ENCODE data around the gene TSPAN4.

TSPAN4 gene

GRCh38 chr11:824942-825341, 17.7 kb upstream of the TSPAN4 start:
- no peak for DNase-seq

DNA sequence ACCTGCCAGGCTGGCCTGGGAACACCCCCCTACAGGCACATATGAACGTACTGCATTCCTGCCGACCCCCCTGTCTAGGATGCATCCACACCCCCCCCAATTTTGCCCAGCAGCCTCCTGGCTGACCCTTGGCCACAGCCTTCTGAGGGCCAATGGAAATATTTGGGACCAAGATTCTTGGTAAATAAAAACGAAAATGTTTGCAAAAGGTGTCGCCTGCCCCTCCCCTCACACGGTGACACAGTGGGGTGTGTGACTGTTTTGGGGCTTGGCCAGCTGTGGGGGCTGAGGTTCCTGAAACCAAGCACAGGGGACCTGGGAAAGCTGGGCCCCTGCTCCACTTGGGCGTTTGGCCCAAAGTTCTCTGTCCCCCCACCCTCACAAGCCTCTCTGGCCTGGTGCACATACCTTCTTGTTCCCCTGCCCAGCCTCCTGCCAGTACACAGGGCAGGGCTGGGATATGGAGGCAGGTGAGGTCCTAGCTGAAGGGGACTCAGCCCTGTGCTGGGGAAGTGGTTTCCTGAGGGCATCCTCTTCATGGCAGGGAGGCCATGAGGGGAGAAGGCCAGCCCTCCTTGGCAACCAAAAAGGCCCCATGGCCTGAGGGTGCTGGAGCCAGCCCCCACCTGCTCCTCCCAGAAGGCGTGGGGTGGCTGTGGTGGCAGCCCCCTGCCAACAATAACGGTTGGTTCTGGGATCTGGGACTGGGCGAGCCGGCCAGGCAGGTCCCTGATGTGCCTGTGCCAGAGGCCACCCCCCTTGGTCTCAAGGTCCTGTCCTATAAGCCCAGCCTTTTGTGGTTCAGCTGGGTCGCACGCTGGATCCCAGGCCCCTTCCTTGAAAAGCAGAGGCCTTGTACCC, 17.1 kb upstream of the TSPAN4 start:
- no peak for DNase-seq

DNA sequence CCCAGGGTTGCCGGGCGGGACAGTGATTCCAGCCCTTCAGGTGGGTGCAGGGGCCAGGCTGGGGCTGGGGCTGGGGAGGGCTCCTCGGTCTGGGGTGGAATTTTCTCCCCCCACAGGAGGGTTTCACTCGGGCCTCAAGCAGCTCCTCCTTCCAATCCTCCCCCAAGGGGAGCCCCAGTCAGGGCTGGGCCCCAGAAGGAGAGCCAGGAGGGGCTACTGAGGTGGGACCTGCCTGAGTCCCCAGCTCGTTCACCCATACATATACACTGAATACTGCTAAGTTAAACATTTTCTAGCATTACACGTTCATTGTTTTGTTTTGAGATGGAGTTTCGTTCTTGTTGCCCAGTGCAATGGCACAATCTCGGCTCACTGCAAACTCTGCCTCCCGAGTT, 16.4 kb upstream of the TSPAN4 start:
- no peak for DNase-seq

GRCh38 chr11:826836-827145, 15.9 kb upstream of the TSPAN4 start:
- DNase-seq = no peak

GRCh38 chr11:827146-827896, 15.3 kb upstream of the TSPAN4 start:
- DNase-seq = no peak

- DNase-seq = no peak
These were observed 14.8 kb upstream of the TSPAN4 start, which contains the start of gene CRACR2B for GRCh38 chr11:827897-828192. TSS of gene CRACR2B (plus strand) at chr11:827919. CDS start at chr11:828608, 689 bp downstream.

DNA sequence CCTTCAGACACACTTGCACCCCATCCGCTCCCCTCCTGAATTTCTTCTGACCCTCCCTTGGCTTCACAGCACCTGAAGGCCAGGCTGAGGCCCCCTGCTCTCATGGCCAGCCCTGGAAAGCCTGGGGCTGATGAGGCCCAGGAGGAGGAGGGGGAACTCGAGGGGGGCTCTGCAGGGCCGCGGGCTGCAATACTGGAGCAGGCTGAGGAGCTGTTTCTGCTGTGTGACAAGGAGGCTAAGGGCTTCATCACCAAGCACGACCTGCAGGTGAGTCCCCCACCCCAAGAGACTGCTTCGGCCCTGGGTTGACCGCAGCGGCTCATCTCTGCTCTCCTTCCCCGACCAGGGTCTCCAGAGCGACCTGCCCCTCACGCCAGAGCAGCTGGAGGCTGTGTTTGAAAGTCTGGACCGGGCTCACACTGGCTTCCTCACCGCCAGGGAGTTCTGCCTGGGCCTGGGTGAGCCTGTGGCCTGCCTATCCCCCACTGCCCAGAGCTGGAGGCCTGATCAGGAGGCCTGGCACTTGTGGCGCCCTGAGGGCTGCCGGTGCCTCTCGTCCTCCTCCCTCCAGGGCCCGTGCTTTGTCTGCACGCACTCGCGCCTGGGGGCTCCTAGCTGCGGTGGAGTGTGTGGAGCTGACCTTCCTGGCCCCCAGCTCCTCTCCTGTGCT, 14.0 kb upstream of the TSPAN4 start:
- DNase-seq = no peak

GRCh38 chr11:829176-829846, 13.3 kb upstream of the TSPAN4 start:
- no peak for DNase-seq

GRCh38 chr11:829847-830294, 12.8 kb upstream of the TSPAN4 start:
- no peak for DNase-seq

- DNase-seq = peak; percentile 21
These were observed 12.1 kb upstream of the TSPAN4 start for GRCh38 chr11:830295-831117.

GRCh38 chr11:831118-831864, 11.4 kb upstream of the TSPAN4 start:
- no peak for DNase-seq

- DNase-seq = no peak
These were observed 10.6 kb upstream of the TSPAN4 start for GRCh38 chr11:831961-832528.

DNA sequence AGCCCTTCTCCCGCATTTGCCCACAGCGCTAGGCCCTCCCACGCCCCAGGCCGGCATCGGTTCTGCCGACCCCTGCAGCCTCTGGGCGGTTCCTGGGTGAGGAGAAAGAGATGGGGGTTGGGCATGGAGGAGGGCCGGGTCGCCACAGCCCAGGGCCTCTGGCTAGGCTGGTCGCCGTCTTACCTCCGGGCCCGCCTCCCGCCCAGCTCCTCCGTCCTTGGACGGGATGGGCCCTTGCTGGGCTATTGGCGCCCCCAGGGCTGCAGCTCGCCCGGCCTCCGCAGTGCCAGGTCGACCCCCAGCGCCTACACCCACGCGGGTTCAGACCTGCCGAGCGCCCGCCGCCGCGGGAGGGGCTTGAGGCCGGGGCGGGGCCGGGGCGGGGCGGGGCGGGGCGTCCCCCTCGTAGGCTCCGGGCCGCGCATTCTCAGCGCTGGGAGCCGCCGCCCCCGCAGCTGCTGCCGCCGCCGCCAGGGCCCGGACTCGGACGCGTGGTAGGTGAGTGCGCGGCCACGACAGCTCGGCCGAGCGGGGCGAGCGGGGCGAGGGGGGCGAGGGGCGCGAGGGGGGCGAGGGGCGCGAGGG, 10.0 kb upstream of the TSPAN4 start, which contains the start of gene CD151:
CD151 (plus strand) TSS at position 424 of the 585 bp plus-strand sequence. CDS start 3,118 bp downstream, outside the sequence.
- DNase-seq = no peak

DNA sequence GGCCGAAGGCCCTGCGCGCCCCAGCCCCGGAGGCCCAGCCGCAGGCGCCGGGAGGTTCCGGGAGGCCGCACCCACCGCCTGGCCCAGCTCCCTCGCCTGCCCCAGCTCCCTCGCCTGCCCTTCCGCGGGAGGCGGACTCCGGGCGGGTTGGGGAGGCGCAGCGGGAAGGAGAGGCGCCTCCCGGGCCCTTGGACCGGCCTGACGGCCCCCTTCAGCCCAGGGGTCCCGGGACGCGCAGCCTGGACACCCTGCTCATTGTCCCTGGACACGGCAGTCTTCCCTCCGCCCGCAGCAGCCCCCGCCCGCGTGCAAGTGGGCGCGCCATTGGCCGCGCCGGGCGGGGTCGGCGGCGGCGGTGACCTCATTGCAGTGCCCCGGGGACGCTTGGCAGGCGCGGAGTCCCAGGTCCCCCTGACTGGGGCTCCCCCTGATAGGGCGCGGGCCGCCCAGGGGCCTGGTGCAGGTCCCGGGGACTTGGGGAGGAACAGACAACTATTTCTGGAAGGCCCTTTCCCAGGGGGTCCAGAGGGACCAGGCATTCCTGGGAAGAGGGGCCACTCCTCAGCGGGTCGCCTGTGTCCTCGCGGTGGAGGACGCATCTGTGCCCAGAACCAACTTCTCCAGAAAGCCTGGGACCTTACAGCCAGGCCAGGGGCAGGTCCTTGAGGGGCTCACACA, 9.4 kb upstream of the TSPAN4 start:
- DNase-seq = no peak

DNA sequence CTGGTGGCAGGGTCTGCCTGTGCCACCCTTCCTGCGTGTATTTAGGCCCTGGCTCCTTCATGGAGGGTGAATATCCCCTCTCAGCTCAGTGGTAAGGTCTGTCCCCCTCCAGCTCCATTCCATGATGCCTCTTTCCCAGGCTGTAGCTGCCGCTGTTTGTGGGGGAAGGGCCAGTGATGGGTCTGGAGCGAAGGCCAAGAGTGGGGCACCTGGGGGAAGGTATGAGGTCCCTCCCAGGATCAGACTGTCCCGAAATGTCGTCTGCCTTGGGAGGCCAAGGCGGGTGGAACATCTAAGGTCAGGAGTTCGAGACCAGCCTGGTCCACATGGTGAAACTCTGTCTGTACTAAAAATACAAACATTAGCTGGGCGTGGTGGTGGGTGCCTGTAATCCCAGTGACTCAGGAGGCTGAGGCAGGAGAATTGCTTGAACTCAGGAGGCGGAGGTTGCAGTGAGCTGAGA, 8.8 kb upstream of the TSPAN4 start:
- no peak for DNase-seq

GRCh38 chr11:834371-835316, 8.0 kb upstream of the TSPAN4 start:
- no peak for DNase-seq

DNA sequence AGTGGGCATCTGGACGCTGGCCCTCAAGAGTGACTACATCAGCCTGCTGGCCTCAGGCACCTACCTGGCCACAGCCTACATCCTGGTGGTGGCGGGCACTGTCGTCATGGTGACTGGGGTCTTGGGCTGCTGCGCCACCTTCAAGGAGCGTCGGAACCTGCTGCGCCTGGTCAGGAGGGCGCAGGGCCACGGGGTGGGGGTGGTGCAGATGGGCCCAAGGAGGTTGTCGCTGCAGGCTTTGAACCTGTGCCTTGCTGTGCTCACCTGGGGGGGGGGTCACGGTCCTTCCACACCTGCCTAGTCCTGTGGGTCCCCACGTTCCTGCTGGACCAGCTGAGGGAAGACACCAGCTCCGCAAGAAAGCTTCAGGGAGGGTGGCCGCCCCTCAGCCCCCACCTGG, 6.4 kb upstream of the TSPAN4 start:
- no peak for DNase-seq

GRCh38 chr11:836700-837099, 6.0 kb upstream of the TSPAN4 start:
- DNase-seq = no peak

All from DMS79 (cell line).